GM12878 (cell line): ENCODE measurements around the gene ING4. TPM values are rescaled to one million over a fixed set of nuclear protein-coding genes. Genes with fewer than 3 reads are reported as not detected.

Experiments used
- BACH1 ChIP-seq: fragments of 450-650 bp; IDR thresholded peaks from 2 replicates; pipeline ENCODE4 v1.6.1; 2017; ENCODE audit warnings: mild to moderate bottlenecking, borderline replicate concordance
- FOXK2 ChIP-seq: fragments of 450-650 bp; IDR thresholded peaks from 2 replicates; pipeline ENCODE4 v1.6.1; 2017; ENCODE audit warnings: mild to moderate bottlenecking, moderate library complexity
- IKZF1 ChIP-seq: fragments of 450-650 bp; conservative IDR thresholded peaks from 2 replicates; pipeline ENCODE4 v1.6.1; 2017; ENCODE audit warnings: antibody characterized with exemption, mild to moderate bottlenecking
- KDM1A ChIP-seq: fragments of 200-600 bp; sonication (generic); IDR thresholded peaks from 2 replicates; pipeline ENCODE4 v1.6.1; 2016; ENCODE audit warnings: borderline replicate concordance
- LARP7 ChIP-seq: fragments of 450-650 bp; IDR thresholded peaks from 2 replicates; pipeline ENCODE4 v1.6.1; 2017; ENCODE audit warnings: mild to moderate bottlenecking
- MTA2 ChIP-seq: fragments of 450-650 bp; IDR thresholded peaks from 2 replicates; pipeline ENCODE4 v1.6.1; 2016; ENCODE audit warnings: low read depth, mild to moderate bottlenecking, moderate library complexity
- MYC ChIP-seq: IDR thresholded peaks from 2 replicates; pipeline ENCODE4 v1.6.1; 2011; ENCODE audit warnings: mild to moderate bottlenecking, low read length, moderate library complexity, inconsistent platforms; ENCODE audit not compliant: insufficient read depth, insufficient replicate concordance, insufficient read length, severe bottlenecking
- PAX5 ChIP-seq: IDR thresholded peaks from 2 replicates; pipeline ENCODE4 v1.6.1; 2011; ENCODE audit warnings: low read depth, low read length, borderline replicate concordance
- RUNX3 ChIP-seq: IDR thresholded peaks from 2 replicates; pipeline ENCODE4 v1.6.1; 2012; ENCODE audit warnings: low read length, inconsistent platforms
- SIX5 ChIP-seq: IDR thresholded peaks from 2 replicates; pipeline ENCODE4 v1.6.1; 2011; ENCODE audit warnings: mild to moderate bottlenecking, low read depth, low read length, moderate library complexity; ENCODE audit not compliant: severe bottlenecking
- TCF3 ChIP-seq: IDR thresholded peaks from 2 replicates; pipeline ENCODE4 v1.6.1; 2012; ENCODE audit warnings: low read depth, mild to moderate bottlenecking, low read length, borderline replicate concordance; ENCODE audit not compliant: insufficient read depth
- polyA plus RNA-seq, 11 experiments: library from polyadenylated mRNA; depleted of rRNA in 4 of 11; unstranded in 6 of 11; stranded (reverse) in 5 of 11; fragments of >200 nt; fragmentation: Nextera tagmentation in 4 of 11; fragmentation: Illumina TruSeq in 1 of 11; extraction: Ambion mirVana in 4 of 11; extraction: Trizol in 1 of 11; gene quantifications; 1 replicate in 1 of 11; 2 replicates in 10 of 11; pipeline versions ENCODE4 v1.2.1 to v1.2.3, GENCODE V29; 2011 to 2016; ENCODE audit warnings: inconsistent platforms in 2 of 11, missing spikeins in 2 of 11, low read depth in 1 of 11
- total RNA-seq, 4 experiments: library from RNA; depleted of rRNA in 3 of 4; stranded (reverse); fragments of >200 nt in 3 of 4; fragmentation: Illumina TruSeq in 1 of 4; extraction: Trizol in 1 of 4; gene quantifications; 2 replicates each; pipeline versions ENCODE4 v1.2.1 to v1.2.3, GENCODE V29; 2013 to 2021
- TF ChIP-seq, protein P1 (sequence below): fragments of 150-350 bp; IDR thresholded peaks from 2 replicates; pipeline ENCODE4 v1.6.1; 2014; ENCODE audit warnings: mild to moderate bottlenecking, low read depth, low read length

The ING4 gene
- total and polyA plus RNA-seq, 10 of the 15 experiments (the other 5 are each of a cell fraction or from before 2014, with no cell fraction given) = 7.2 to 53.9 (median 21.8) TPM

DNA sequence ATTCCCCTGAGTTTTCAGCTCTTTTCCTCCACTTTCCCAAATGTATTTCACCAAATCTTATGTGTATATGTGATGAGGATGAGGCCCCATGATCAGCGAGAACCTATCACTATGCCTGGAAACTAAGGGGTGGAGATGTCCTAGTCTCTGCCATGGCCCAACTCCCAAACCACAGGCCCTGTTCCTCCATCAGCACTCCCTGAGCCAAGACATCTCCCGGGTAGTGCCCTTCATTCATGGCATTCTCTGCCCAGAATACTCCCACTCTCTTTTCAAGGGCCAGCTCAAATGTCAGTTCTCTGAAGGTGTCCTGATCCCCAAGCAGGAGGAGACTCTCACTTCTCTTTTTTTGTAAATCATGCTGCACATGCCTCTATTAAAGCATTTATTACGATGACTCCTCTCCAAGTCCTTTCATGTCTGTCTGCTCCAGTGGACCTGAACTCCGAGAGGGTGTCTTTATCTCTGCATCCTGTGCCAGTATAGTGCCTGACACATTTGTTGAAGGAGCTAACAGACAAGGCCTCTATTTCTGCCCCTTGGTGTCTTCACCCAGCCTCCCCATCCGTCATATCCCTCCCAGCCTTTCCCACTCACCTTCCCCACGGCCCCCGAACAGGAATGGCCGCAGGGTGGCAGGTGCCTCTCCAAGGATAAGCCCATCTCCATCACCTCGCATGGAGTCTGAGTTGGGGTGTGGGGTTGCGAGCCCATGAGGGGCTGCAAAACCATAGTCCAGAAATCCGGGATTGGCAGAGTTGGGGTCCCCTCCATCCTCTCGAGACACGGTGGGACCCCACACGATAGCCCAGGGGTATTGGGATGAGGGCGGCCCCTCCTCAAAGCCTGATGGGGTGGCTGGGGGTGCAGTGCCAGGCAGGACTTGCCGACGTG lies 34.0 kb upstream of the ING4 start (continued):
- TF ChIP-seq MTA2 (peak; percentile 40; the same call in 1 of the 2 replicates), SIX5 (no peak), BACH1 (no peak), PAX5 (peak; percentile 48; the same call in 1 of the 2 replicates), RUNX3 (0 out of 2 replicates have a peak, but pooled peaks have one; percentile 13), IKZF1 (peak; percentile 71), LARP7 (no peak), MYC (no peak), FOXK2 (no peak), KDM1A (no peak), TCF3 (no peak)
- TF ChIP-seq, protein P1, sequence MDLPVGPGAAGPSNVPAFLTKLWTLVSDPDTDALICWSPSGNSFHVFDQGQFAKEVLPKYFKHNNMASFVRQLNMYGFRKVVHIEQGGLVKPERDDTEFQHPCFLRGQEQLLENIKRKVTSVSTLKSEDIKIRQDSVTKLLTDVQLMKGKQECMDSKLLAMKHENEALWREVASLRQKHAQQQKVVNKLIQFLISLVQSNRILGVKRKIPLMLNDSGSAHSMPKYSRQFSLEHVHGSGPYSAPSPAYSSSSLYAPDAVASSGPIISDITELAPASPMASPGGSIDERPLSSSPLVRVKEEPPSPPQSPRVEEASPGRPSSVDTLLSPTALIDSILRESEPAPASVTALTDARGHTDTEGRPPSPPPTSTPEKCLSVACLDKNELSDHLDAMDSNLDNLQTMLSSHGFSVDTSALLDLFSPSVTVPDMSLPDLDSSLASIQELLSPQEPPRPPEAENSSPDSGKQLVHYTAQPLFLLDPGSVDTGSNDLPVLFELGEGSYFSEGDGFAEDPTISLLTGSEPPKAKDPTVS = no peak
